ENCODE measurements around the gene GSTP1.
"Not testable (repeated sequence)": the region's sequence is repeated elsewhere in the genome, so short reads cannot be mapped to it uniquely, and the experiment has no call there.

GSTP1 gene

DNA sequence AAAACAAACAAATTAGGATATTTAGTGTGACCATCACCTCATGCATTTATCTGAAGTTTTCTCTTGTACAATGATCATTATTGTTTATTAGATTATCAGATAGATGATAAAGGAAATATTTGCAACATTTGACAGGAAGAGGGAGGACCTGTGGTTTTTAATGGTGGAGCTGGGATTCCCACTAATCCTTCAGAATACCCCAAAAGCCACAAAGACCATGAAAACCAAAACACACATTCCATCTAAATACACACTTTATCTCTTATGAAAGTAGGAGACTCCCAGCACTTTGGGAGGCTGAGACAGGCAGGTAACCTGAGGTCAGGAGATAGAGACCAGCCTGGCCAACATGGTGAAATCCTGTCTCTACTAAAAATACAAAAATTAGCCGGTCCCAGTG lies 15.5 kb downstream of the GSTP1 start:
- no peak for DNase-seq

DNA sequence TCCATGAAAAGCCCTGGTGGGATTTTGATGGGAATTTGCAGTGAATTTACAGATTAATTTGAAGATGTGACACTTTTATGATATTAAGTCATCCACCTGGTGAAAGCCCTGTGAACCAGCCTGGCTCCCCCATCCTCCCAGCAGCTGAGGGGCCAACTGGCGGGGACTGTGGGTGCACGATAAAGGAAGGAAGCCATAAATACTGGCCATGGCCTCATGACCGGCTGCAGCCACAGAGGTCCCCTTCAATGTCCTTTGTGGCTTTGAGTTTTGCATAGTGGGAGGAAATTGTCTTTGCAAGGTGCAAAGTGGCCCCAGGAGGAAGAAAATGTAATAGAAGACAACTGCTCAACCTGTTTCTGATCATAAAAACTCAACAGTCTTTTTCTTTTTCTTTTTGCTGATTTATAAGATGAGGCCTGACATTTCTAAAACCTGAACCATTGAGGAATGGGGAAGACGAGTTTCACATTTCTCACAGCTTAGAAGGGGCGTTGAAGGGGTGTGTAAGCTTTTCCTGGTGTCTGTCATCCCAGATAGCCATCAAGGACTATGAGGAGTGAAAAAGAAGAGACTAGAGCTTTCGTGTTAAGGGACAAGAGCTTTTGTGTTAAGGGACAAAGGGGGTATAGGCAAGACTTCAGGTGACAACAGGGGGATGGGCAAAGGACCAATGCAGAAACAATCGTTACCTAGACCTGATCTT lies 16.9 kb downstream of the GSTP1 start:
- DNase-seq = no peak

DNA sequence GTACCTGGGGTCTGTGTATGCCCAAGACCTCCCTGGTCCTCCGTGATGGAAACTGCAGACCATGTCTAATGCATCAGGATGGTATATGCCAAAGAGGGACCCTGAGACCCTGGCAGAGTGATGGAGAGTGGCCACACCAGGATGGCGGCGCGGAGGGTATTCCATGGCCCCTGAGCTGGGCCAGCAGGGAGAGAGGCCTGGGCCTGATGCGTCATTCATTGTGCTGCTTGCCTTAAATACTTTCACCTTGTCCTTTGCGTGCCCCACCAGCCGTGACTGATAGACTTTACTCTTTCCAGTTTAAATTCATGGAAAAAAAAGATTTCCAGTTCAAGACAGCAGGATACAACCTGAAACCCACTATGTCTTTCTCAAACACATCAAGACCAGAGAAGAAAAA lies 17.5 kb downstream of the GSTP1 start:
- DNase-seq = no peak

DNA sequence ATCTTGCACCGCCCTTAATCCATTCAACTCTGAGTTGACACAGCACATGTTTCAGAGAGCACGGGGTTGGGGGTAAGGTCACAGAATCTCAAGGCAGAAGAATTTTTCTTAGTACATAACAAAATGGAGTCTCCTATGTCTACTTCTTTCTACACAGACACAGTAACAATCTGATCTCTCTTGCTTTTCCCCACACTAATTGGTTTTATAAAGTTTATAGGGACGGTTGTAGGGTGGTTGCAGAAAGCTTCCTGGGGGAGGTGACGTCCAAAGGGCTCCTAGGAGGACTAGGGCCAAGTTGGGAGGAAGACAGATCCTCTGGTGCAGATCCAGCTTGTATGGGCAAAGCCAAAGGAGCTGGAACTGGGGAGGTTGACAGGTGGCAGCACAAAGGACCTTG lies 20.5 kb downstream of the GSTP1 start:
- not testable (repeated sequence) for DNase-seq

DNA sequence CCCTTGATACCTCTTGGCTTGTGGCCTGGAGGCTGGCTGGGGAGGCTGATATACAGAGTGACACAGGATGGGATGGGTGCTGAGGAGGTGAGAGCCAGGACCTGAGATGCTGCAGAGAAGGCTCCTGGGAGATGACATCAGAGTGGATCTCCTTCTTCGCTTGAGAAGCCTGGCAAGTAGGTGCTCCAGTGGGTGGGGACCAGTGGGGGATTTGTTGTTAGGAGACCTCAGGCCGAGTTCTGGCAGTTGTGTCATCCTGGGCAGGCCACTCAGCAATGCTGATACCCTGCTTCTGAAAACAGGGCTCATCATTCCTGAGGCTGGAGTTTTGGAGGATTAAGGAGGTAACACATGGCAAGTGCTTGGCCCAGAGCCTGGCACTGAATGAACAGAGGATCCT lies 21.2 kb downstream of the GSTP1 start:
- DNase-seq = no peak

DNA sequence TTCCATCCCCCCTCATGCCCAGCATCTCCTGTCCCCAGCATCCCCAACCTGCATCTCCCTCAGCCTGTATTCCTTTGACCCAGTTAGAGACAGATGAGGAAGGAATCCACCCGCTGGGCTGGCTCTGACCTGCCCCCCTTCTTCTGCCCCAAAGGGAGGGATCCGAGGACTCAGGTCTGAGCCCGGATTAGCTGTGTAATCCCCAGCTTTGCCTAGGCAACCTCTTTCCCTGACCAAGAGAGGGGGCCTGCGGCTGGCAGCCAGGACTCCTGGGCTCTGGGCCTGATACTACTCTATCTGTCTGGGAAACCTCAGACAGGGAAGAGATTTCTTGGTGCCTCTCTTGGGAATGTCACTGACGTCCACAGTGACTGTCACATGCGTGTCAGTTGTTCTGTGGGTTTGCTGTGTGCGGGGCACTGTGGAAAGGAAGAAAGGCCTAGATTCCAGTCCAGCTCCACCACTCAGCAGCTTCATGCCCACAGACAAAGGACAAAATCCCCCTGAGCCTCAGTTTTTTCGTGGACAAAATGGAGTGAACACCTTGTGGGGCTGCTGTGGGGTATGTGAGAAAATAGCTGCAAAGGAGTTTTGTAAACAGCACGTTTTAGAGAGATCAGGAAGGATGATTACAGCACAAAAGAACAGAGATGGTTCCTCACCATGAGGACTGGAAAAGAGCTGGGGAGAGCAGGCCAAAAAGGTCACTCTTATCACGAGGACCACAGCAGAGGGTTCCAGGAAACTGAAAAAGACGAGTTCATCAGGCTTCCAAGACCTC lies 21.8 kb downstream of the GSTP1 start:
- no peak for DNase-seq

DNA sequence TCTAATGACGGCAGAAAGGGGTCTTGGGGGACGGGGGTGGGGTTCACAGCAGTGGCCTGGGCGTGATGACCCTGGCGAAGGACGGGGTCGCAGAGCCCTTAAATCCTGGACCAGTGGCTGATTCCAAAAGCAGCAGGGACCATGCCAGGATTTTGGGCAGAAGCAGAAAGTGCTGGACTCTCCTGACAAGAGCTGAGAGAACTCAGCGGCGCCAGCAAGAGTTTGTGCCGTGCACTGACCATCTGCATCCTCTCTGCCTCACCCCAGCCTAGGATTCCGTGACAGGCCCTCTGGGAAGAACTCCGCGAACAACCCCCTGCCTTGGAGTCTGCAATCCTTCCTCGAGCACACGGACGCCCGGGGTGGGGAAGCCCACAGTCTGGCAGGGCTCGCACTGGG lies 22.5 kb downstream of the GSTP1 start:
- DNase-seq = no peak

DNA sequence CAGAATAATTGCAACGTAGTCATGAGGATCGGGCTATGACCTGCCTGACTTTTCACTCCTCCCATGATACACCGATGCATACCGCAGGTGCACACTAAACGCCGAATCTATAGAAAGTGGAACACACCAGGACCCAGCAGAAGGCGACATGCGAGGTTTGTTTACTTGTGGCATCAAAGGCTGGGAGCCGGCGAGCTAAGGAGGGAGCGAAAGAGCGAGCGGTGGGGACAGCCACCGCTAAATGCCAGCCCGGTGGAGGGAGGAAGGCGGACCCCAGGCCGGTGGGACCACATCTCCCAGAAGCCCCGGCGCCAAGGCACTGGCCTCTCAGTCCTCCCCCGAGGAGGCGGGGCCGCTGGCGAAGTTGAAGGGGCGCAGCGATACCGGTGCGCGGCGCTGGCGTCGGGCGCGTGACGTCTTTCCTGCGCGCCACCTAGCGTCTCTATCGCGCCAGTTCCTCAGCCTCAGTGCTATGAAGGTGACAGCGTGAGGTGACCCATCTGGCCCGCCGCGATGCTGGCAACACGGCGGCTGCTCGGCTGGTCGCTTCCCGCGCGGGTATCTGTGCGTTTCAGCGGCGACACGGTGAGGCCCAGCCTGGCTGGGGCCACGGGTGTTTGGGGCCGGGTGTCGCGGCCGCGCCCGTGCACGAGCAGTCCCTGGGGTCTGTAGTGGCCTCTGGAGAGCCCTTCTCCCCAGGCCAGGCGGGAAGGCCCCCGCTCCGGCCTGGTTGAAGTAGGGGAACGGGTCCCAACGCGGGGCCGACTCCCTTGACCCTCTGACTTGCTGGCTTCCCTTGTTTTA lies 23.1 kb downstream of the GSTP1 start, which contains the start of gene NDUFV1:
TSS of gene NDUFV1 (plus strand) at position 445 of the 804 bp plus-strand sequence. CDS start at position 514, 69 bp downstream.
- DNase-seq = peak; percentile 95

DNA sequence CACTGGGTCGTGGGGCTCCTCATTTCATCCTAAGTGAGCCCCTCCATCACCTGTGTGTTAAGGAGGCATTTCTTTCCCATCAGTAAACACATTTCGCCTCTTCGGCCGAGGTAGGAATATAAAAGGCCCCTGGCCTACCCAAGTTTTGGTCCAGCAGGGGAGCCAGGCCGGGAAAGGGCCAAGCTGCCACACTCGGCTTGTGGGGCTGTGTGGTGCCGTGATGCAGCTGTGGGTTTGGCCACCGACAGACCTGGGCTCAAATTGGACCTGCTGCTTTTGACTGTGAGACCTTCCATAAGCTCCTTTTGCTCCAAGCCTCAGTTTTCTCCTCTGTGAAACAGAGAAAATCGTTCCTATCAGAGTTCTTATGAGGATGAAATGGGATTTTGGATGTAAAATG lies 23.9 kb downstream of the GSTP1 start:
- DNase-seq = no peak

DNA sequence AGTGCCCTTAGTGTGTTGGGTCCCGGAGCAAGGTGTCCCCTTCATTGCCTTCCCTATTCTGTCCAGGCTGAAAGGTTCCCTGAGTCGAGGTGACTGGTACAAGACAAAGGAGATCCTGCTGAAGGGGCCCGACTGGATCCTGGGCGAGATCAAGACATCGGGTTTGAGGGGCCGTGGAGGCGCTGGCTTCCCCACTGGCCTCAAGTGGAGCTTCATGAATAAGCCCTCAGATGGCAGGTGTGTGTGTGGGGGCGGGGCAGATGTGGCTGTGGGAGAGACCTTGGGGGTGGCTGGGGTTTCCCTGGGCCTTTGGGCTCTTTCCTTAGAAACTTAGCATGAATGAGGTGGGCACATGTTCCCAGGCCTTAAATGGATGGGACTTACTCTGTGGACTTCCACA lies 24.9 kb downstream of the GSTP1 start:
- DNase-seq = no peak

DNA sequence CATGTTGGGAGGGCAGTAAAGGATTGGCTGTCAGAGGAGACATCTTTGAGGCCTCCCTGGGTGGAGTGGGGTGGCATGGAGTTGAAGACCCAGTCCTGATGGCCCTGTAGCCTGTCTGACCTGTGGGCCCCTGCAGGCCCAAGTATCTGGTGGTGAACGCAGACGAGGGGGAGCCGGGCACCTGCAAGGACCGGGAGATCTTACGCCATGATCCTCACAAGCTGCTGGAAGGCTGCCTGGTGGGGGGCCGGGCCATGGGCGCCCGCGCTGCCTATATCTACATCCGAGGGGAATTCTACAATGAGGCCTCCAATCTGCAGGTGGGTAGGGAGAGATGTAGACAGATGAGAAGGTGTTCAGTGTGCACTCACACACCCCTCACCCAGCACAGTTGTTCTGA lies 25.7 kb downstream of the GSTP1 start:
- DNase-seq = no peak

DNA sequence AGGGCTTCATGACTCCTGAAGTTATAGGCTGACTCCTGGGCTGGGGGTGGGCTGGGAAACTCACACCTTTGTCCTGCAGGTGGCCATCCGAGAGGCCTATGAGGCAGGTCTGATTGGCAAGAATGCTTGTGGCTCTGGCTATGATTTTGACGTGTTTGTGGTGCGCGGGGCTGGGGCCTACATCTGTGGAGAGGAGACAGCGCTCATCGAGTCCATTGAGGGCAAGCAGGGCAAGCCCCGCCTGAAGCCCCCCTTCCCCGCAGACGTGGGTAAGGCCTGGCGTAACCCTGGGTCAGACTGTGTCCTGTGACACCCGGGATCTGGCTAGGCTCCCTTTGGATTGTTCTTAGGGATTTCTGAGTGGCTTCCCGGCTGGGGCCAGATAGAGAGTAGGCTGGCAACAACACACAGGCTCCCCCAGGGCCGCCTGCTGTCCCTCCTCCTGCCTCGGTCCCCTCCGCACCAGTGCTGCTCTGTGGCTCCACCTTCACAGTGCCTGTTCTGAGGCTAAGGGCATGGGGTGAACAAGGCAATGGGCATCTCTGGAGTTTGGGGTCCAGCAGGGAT lies 26.8 kb downstream of the GSTP1 start:
- no peak for DNase-seq

DNA sequence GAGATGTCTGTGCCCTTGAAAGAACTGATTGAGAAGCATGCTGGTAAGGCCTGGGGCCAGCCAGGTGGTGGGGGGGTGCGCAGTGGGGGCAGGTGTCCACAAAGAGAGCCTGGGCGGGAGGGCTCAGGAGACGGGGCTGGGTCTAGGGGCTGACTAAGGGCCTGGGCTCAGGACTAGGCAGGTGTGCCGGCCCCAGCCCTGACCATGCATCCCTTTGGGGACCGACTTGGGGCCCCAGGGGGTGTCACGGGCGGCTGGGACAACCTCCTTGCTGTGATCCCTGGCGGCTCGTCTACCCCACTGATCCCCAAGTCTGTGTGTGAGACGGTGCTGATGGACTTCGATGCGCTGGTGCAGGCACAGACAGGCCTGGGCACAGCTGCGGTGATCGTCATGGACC lies 27.6 kb downstream of the GSTP1 start:
- no peak for DNase-seq

DNA sequence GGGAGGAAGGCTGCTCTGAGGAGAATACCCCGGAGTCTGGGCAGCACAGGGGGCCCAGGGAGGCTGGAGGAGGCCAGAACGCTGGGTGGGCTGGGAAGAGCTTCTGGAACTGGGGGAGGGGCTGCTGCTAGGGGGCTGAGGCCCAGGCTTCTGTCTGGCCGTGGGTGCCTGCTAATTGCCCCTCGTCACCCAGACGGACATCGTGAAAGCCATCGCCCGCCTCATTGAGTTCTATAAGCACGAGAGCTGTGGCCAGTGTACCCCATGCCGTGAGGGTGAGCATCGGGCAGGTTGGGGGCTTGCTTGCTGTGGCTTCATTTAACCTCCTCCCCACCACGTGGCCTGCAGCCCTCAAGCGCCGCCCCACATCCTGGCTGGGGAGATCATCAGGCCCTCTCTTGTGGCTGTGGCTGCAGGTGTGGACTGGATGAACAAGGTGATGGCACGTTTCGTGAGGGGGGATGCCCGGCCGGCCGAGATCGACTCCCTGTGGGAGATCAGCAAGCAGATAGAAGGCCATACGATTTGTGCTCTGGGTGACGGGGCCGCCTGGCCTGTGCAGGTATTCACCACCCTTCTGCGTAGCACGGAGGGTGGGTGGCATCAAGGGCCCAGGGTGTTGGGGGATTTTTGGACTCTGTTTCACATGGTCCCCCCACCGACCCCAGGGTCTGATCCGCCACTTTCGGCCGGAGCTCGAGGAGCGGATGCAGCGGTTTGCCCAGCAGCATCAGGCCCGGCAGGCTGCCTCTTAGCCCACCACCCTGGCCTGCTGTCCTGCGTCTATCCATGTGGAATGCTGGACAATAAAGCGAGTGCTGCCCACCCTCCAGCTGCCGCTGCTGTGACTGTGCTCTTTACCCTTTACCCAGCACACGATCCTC lies 28.3 kb downstream of the GSTP1 start:
- DNase-seq = no peak

DNA sequence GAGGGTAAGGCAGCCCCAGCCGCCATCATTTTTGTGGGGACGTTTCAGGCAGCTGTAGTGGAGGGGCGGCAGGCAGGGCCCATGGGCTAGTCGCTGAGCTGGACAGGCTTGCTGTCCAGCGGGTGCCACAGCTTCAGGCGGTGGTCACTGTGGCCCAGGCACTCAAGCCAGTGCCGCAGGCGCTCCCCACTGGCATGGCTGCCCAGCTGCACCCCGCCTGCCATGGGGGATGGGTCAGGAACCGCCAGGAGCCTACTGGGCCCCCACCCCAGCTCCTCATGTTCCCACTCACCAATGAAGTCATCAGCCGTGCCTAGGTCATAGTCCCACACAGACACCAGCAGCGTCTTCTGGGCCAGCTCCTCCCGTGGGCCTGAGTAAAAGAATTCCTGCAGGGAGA lies 29.1 kb downstream of the GSTP1 start:
- DNase-seq = no peak

DNA sequence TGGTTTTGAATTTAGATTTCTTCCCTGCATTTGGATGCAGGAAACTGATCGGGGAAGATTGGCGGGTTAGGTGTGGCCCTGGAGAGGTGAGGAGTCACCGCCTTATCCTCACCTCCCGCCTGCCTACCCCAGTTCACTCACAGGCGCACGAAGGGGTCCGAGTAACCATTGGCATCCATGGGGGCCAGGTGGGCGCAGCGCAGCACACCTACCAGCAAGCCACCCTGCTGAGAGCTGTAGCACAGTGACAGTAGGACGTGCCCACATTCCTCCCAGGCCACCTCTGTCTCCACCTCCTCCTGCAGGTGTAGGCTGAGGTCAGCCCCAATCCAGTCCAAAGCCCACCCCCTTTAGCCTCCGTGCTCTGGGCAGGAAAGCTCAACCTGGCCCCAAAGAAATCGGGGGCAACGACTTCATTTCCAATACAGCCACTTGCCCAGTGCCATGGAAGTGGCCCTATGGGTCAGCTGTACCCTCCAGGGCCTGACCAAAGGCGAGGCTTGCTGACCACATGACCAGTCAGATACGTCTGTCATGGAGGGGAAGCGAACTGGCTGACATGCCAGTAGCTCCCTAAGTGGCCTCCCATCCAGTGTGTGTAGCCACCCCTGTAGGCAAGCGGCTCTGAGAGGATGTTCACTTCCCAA lies 29.8 kb downstream of the GSTP1 start:
- DNase-seq = no peak

DNA sequence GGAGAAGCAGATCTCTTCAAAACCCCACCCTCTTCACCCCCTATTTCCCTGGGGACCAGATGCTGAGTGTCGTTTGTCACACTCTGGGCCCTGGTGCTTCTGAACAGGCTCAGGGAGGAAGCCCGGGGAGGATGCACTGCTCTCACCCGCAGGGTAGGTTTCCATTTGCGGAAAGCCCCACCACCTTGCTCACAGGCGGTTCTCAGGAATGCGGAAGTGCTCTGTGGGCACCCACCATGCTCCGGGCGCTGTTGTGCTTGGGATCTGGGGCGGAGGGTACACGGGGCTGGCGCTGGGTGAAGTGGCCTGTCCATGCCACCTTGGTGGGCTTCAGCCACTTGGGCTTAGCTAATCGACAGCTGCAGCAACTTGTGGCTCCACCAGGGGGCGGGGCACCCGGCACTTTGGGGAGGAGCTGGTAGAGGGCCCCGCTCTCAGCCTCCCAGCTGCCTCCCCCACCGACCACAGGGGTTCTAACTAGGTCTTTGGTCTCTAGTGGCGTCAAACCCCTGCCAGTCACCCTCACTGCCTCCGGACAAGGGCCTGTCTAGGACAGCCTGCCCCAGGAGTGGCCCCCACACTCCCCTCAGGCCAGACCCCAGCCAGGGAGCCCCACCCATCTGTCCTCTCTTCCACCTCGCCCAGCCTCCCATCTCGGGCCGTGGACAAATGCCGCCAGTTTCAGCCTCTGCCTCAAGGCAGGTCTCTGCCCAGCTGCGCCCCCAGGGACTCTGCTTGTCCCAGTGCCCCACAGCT lies 30.5 kb downstream of the GSTP1 start:
- peak; percentile 80 to 81 for DNase-seq

DNA sequence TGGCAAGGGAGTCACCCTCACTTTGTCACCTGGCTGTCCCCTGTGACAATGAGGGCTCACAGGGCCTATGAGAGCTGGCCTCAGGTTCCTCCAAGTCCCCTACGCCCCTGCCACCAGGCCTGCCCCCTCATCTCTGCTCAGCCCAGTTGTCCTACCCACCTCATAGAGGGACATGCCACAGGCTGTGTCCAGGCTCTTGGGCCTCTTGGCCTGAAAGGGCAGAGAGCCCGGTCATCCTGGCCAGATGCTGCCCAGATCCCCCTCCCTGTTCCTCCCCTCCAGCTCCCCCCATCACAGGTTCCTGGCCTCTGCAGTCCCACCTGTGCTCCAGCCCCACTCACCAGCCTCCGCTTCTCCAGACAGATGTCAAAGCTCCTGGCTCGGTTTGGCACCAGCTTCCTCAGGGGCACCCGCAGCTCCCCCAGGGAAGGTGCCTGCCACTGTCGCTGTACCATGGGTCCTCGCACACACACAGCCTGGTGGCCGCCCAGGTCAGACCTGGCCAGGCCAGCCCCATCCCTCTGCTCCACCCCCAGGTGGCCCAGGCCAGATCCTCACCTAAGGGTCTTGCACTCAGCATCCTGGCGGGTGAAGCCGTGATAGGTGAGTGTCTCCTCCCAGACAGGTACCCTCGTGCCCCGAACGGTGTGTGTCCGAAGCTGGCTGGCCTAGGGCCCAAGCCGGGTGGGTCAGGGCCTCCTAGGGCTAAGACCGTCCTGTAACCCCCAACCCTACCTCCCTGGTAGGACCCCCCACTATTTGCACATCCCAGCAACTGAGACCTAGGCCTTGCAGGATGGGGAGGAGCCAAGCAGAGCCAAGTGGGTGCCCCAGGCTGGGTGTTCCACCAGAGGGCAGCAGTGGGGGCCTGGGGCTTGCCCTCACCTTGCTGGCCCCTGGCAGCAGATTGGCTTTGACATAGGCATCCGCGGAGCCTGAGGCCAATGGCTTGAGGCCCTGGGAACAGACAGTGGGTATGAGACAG lies 31.4 kb downstream of the GSTP1 start:
- DNase-seq = peak; percentile 47 to 53

DNA sequence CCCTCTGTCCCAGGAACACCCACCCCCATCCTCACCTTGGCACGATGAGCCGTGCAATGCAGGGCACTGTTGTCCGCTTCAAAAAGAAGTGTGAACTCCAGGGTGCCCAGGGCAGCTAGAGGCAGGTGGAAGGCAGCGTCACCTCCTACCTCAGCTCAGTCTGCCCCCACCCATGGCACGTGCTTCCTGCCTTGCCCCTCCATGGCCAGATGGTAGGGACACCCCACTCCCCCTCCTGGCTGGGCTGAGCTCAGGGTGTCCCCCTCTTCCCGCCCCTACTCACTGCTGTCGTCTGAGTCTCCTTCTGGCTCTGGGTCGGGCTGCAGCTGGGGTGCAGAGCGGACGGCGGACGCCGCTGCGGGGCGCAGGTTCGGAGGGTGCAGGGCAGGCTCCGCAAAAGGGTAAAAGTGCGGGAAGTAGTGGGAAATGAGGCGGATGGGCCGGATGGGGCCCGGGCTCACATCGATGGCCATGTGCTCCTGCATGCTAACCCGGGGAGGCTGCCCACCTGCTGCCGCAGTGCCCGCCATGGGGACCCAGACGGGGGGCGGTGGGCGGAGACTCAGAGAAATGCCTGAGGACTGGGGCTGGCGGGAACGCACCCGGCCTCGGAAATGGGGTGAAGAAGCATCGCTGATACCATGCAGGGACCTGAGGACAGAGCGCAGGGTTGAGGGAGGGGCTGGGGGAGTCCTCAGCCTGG lies 32.3 kb downstream of the GSTP1 start:
- no peak for DNase-seq
